Ammon's horn (tissue), 1 donor: Measurements from ENCODE around the gene TENT4B.
"Not testable (repeated sequence)": the region's sequence is repeated elsewhere in the genome, so short reads cannot be mapped to it uniquely, and the experiment has no call there.

Experiments used
- DNase-seq: peaks from one replicate; pipeline ENCODE4 v3.0.0-alpha.2; 2016; ENCODE audit warnings: low spot score

The TENT4B gene

GRCh38 chr16:50152807-50153595 lies at the start of gene TENT4B:
TSS of gene TENT4B (plus strand) at chr16:50153306. CDS start at chr16:50153622, 316 bp downstream.
- peak; percentile 94 for DNase-seq

DNA sequence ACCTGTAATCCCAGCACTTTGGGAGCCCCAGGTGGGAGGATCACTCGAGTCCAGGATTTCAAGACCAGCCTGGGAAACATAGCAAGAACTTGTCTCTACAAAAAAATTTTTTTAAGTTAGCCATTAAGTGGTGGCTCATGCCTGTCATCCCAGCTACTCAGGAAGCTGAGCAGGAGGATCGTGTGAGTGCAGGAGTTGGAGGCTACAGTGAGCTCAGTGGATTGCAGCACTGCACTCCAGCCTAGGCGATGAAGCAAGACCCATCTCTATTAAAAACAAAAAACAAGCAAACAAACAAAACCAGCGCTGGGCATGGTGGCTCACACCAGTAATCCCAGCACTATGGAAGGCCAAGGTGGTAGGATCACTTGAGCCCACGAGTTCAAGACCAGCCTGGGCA lies 49.3 kb upstream of the TENT4B start:
- DNase-seq = no peak

GRCh38 chr16:50114357-50115129 lies 38.6 kb upstream of the TENT4B start:
- no peak for DNase-seq

- no peak for DNase-seq
These were observed 32.4 kb upstream of the TENT4B start for GRCh38 chr16:50120711-50121110.

GRCh38 chr16:50121278-50121677 lies 31.8 kb upstream of the TENT4B start:
- DNase-seq = no peak

DNA sequence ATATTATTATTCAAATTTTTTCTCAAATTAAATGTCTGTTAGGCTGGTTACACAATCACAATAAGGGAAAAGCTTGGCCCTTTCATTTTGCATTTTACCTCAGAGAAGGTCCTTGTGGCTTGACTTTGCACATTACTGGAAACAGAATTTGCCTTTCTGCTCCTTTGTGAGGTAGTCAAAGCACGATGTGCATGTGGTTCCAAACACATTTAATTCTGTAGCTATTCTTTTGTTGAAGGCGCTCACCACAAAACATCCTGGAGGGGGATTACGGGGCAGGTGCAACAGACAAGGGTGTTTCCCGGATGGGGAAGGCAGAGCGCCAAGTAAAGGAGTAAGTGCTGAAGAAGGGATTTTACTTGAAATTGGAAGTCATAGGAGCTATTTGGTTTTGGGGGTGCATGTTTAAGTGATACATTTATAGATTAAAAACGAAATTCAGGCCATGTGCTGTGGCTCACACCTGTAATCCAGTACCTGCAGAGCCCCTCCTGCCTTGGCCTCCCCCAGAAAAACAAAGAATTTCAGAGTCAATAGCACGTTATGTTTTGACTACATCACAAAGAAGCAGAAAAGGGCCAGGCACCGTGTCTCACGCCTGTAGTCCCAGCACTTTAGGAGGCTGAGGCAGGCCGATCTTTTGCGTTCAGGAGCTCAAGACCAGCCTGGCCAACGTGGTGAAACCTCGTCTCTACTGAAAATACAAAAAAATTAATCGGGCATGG lies 31.2 kb upstream of the TENT4B start:
- no peak for DNase-seq

- no peak for DNase-seq
These were observed 29.7 kb upstream of the TENT4B start for GRCh38 chr16:50123417-50123816.

- no peak for DNase-seq
These were observed 28.3 kb upstream of the TENT4B start for GRCh38 chr16:50124769-50125168.

GRCh38 chr16:50126183-50126582 lies 26.9 kb upstream of the TENT4B start:
- no peak for DNase-seq

DNA sequence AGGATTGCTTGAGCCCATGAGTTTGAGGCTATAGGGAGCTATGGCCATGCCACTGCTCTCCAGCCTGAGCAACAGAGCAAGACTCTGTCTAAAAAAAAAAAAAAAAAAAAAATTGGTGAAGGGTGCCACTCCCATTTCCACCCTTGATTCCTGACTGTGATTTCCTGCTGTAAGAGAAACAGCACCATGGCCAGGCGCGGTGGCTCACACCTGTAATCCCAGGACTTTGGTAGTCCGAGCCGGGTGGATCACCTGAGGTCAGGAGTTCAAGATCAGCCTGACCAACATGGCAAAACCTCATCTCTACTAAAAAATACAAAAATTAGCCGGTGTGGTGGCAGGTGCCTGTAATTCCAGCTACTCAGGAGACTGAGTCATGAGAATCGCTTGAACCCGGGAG lies 20.5 kb upstream of the TENT4B start:
- DNase-seq = not testable (repeated sequence)

GRCh38 chr16:50133214-50133613 lies 19.9 kb upstream of the TENT4B start:
- DNase-seq = no peak

GRCh38 chr16:50136399-50136798 lies 16.7 kb upstream of the TENT4B start:
- DNase-seq = no peak

- DNase-seq = no peak
These were observed 15.8 kb upstream of the TENT4B start for GRCh38 chr16:50137268-50137667.

DNA sequence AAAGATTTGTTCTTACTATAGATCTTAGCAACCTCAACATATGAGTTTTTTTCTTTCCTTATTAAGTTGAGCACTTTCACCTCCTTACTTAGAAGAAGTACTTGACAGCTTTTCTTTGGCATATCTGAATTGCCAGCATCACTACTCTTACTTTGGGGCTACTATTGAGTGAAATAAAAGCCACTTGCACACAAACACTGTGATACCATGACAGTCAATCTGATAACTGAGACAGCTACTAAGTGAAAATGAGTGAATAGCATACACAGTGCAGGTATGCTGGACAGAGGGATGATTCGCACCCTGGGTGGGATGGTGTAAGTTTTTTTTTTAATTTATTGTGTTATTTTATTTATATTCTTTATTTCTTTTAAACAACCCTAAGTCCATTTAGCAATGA lies 13.5 kb upstream of the TENT4B start:
- DNase-seq = no peak

DNA sequence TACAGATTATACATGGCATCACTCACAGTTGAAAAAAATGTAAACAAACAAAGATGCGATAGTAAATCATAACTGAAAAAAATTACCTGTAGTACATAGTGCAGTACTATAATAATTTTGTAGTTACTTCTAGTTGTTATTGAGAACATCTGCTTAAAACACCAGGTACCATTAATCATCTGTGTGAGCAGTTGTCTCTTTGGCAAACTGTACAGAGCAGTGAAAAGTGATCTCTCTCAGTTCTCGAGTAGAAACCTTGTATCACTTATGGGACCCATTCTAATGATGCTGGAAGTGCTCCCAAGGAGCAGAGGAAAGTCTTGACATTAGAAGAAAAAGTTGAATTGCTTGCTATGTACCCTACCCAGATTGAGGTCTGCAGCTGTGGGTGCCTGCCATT lies 8.9 kb upstream of the TENT4B start:
- DNase-seq = no peak

DNA sequence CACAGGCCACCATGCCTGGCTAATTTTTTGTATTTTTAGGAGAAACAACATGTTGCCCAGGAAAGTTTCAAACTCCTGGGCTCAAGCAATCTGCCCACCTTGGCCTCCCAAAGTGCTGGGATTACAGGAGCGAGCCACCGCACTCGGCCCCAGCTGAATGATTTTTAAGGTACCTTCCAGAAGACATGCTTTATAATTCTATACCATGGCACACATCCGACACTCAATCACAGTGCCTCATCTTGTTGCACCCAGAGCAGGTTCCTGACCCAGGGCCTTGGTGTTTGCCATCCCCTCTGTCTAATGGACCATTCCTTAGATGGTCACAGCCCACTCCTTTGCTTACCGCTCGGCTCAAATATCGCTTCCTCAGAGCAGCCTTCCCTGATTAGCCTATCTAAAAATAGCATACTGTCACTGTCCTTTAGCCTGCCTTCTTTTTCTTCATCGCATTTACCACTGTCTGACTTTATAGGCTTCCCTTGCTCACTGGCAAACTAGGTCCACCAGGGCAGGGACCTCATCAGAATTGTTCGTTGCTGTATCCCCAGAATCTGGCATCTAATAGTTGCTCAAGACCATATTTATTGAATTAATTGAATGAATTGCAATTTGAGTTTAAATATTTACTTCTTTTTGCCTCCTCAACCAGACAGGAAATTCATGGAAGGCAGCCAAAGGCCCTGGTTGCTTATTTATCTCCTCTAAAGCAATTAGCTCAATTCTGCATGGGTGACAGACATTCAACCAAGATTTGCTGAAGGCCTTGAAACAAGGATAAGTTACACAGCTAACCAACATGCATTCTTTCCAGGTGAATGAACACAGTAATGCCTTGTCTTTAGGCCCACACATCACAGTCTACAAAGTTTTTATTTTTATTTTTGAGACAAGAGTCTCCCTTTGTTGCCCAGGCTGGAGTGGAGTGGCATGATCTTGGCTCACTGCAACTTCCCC lies 6.3 kb upstream of the TENT4B start:
- DNase-seq = no peak

GRCh38 chr16:50151322-50151721 lies 1.8 kb upstream of the TENT4B start:
- no peak for DNase-seq

DNA sequence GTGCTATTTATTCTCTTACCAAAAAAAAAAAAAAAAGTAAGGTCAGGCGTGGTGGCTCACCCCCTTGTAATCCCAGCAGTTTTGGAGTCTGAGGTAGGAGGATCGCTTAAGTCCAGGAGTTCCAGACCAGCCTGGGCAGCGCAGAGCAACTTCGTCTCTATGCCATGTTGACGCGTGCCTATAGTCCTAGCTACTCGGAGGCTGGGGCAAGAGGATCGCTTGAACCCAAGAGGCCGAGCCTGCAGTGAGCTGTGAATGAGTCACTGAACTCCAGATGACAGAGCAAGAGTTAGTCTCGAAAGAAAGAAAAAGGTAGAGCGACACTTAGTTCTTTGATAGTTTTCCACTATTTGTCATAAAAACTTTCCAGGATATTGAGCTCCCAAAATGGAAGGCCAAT lies 1.4 kb upstream of the TENT4B start:
- DNase-seq = no peak

DNA sequence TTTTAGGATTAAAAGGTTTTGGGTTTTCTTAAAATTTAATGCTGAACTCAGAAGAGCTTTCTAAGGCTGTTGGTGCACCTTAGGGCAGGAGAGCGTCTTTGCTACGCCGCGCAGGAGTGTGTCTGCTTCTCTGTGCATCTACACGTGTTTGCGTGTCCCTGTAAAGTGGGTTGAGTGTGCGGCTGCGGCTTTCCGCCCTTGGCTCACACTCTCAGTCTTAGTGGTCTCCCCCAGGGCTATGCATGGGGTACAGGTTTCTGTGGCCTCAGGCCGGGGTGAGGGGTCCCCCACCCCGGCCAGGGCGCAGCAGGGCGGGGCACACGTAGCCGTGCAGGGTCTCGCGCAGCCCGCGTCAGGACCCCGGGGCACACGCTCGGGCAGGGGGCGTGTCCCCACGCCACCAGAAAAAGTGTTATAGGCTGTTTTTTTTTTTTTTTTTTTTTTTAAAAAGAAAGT lies 727 bp upstream of the TENT4B start:
- DNase-seq = peak; percentile 60

DNA sequence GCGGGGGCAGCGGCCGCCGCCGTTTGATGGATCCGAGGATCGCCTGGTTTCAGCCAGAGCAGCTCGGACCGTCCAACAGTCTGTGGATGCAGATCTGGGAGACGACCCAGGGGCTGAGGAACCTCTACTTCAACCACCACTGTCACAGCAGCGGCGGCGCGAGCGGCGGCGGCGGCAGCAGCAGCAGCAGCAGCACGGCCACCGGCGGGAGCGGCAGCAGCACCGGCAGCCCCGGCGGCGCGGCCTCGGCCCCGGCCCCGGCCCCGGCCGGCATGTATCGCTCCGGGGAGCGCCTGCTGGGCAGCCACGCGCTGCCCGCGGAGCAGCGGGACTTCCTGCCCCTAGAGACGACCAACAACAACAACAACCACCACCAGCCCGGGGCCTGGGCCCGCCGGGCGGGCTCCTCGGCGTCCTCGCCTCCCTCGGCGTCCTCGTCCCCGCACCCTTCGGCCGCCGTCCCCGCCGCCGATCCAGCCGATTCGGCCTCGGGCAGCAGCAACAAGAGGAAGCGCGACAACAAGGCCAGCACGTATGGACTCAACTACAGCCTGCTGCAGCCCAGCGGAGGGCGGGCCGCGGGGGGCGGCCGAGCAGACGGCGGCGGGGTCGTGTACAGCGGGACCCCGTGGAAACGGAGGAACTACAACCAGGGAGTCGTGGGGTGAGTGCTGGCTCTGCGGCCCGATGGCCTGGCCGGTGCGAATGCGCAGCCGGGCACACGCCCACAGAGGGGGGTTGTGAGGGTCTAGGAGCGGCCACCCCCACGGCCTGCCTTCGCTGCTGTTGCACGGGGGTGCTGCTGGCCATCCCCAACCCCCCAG lies 702 bp downstream of the TENT4B start:
- peak; percentile 54 for DNase-seq
